RKO (cell line): Measurements from ENCODE around the gene TSC22D4.

Experiments
- DNase-seq: peaks from one replicate; pipeline ENCODE4 v3.0.0-alpha.2; 2016; ENCODE audit warnings: low spot score

Gene TSC22D4

DNA sequence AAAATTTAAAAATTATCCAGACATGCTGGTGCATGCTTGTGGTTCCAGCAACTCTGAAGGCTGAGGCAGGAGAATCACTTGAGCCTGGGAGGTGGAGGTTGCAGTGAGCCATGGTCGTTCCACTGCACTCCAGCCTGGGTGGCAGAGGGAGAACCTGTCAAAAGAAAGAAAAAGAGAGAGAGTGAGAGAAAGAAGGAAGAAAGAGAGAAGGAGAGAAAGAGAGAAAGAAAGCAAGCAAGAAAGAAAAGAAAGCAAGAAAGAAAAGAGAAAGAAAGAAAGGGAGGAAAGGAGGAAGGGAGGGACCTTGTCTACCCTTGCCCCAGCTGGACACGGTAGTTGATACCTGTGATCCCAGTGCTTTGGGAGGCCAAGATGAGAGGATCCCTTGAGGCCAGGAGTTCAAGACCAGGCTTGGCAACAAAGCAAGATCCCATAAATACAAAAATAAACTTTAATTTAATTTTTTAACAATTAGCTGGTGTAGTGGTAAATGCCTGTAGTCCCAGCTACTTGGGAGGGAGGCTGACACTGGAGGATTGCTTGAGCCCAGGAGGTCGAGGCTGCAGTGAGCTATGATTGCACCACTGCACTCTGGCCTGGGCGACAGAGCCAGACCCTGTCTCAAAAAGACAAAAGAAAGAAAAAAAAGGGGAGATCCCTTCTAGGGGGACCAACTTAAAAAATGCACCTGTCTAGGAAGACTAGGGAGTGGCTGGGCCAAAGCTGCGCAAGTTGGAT, 13.9 kb upstream of the TSC22D4 start:
- no peak for DNase-seq

GRCh38 chr7:100491192-100491578, 12.2 kb upstream of the TSC22D4 start:
- no peak for DNase-seq

DNA sequence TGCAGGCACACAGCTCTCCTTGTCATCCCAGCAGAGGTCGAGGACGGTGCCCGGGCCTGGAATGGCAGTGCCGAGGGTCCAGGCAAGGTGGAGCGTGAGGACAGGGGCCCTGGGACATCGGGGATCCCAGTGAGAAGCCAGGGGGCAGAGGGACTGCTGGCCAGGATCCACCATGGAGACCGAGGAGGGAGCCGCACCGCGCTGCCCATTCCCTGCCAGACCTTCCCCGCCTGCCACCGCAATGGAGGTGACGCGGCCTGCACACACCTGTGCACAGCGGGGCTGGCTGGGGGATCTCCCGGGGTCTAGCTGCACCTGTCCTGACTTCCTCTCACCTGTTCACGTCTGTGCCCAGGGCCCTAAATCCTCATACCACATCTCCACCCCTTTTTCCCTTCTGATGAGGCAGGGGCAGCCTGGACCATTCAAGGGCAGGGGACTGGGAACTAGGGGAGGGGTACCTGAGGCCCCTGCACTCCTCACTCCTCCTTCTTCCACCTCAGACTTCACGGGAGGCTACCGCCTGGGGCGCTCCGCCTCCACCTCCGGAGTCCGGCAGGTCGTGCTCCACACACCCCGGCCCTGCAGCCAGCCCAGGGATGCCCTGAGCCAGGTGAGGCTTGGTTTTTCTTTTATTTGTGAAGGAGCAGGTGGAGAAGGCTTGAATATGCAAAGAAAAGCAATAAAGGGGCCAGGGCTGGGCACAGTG, 11.6 kb upstream of the TSC22D4 start:
- DNase-seq, result no peak

- peak; percentile 91 for DNase-seq
Observed at GRCh38 chr7:100489824-100490223, 10.8 kb upstream of the TSC22D4 start.

DNA sequence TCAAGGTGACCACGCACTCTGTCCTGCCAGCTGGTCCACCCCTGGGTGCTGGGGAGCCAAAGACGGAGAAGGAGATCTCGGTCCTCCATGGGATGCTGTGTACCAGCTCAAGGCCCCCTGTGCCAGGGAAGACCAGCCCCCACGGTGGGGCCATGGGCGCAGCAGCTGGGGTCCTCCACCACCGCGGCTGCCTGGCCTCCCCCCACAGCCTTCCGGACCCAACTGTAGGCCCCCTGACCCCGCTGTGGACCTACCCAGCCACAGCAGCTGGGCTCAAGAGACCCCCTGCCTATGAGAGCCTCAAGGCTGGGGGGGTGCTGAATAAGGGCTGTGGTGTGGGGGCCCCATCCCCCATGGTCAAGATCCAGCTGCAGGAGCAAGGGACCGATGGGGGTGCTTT, 10.1 kb upstream of the TSC22D4 start:
- DNase-seq, result no peak

GRCh38 chr7:100488333-100489095, 9.5 kb upstream of the TSC22D4 start:
- DNase-seq, result no peak

DNA sequence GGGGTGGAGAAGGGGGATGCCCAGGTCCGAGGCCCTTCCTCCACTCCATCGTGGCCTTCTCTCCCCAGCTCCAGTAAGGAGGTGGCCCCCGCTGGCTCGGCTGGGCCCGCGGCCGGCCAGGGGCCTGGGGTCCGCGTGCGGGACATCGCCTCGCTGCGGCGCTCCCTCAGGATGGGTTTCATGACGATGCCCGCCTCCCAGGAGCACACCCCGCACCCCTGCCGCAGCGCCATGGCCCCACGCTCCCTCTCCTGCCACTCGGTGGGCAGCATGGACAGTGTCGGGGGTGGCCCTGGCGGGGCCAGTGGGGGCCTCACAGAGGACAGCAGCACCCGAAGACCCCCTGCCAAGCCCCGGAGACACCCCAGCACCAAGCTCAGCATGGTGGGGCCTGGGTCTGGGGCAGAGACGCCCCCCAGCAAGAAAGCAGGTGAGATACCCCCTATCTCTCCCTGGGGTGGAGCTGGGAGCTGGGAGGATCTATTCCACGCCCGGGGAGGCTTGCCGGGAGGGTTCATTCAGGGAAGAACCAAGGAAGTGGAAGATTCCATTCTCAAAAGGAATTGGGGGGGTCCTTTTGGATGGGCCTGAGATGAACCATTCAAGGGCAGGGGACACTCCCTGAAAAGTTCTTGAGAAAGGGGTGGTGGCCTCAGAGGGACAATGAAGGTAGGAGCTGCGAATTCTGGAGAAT, 7.9 kb upstream of the TSC22D4 start:
- DNase-seq, result peak; percentile 71

DNA sequence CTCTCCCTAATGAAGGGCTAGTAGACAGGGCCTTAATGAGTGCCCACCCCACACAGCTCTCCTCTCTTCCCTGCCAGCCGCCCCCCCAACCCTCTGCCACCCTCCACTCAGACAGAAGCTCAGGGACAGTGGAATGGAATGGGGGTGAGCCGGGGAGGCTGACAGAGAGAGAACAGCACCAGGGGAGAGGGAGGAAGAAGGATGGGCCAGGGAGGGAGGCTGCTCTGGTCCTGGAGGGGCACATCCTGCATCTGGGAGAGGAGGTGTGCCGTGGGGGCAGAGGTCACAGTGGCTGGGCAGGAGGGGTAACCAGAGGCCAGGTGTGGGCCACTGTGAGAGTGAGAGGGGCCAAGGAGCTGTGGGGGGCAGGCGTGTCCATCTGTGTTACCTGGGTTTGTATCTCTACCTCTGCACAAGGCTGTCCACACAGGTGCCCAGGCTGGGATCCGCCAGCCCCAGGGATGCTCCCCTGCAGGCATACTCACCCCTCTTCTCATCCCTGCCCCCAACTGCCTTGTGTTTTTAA, 7.2 kb upstream of the TSC22D4 start:
- DNase-seq, result no peak

DNA sequence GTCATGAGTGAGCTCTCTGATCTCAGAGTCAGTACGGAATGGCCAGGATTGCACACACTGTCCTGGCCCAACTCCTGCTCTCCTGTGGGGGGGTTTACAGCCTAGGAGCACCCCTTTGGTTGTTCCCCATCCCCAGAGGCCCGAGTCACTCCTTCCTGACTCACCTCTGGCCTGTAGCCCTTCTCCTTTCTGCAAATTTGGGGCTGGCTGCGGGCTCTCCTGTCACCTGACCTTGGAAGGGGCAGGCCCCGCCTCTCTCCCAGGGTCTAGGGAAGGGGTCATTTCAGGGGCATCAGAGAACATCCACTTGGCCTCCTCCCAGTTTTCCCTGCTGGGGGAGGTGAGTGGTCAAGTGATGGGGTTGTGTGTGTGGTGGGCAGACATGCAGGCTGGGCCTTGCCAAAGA, 6.5 kb upstream of the TSC22D4 start:
- no peak for DNase-seq

DNA sequence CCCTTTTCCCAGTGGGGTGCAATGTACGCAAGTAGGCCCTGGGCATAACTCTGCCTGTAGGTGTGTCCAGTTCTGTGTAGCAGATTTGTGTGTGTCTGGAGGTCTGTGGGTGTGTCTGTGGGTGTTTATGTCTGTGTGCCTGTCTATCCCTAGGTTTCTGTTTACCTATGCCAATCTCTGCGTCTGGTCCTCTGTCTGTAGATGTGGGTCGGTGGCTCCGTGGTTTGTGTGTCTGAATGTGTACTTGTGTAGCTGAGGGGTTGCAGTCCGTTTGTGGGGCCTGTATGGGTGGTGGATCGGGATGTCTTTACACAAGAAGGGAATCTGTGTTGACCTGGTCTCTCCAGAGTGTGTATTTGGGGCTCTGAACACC, 5.6 kb upstream of the TSC22D4 start:
- no peak for DNase-seq

DNA sequence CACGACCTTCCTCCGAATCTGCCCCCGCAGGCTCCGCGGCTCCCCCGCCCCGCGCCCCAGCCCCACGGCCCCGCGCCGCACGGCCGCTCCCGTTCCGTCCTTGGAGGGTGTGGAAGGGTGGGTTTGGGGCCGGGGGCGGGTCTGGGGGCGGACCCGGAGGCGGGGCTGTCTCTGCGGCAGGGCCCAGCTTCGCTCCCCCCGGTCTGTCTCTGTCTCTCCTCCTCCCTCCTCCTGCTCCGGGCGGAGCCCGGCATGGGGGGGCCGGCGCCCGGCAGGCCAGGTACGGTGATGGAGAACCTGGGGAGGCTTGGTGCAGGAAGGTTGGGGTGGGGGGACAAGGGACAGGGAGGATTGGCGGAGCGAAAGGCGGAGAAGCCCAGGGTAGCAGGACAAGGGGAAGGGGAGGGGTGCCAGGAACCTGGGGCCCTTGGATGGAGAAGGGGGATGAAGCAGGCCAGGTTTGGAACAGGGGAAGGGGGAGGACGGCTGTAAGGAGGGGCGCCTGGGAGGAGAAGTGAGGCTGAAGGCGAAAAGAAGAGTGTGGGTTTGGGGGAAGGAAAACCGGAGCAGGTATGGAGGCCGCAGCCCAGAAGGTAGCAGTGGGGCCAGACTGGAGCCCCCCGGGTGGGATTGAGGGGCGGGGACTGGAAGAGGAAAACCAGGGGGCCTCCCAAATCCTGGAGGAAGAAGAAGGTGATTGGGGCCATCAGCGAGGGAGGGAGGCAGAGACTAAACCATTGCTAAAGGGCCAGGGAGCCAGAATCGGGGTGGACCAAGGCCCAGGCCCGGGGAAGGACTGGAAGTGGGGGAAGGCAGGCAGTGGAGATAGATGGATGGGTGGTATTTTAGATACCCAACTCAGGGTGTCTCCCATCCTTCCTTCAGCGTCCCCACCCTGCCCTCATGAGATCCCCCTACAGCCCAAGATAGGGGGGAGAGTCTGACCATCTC, 5.0 kb upstream of the TSC22D4 start, which contains the start of gene NYAP1:
Gene NYAP1, plus strand, starts transcription at position 206 of the 951 bp plus-strand sequence. CDS start 1,385 bp downstream, outside the sequence.
- DNase-seq, result no peak

- peak; percentile 64 for DNase-seq
Observed at GRCh38 chr7:100483090-100483721, 4.2 kb upstream of the TSC22D4 start.

GRCh38 chr7:100482728-100483089, 3.7 kb upstream of the TSC22D4 start:
- DNase-seq, result no peak

DNA sequence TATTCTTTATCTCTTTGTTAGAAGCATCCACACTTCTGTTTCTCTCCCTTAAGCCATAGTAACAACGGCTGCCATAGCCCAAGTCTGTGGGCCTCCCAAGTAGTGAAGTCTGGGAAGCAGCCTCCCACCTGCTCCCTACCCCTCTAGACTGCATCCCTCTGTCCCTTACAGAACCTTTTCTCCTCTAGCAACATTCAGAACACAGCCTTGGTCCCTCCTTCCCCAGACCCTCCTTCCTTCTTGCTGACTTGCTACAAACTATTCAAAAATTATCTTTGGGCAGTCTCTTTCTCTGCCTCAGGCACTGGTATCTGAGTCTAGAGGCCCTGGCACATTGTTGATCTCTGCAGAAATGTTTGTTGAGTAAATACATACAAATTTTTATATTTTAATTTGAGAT, 2.5 kb upstream of the TSC22D4 start:
- DNase-seq, result no peak

GRCh38 chr7:100477871-100478267, 1.1 kb downstream of the TSC22D4 start:
- no peak for DNase-seq

GRCh38 chr7:100476903-100477870, 1.8 kb downstream of the TSC22D4 start:
- peak; percentile 51 for DNase-seq

DNA sequence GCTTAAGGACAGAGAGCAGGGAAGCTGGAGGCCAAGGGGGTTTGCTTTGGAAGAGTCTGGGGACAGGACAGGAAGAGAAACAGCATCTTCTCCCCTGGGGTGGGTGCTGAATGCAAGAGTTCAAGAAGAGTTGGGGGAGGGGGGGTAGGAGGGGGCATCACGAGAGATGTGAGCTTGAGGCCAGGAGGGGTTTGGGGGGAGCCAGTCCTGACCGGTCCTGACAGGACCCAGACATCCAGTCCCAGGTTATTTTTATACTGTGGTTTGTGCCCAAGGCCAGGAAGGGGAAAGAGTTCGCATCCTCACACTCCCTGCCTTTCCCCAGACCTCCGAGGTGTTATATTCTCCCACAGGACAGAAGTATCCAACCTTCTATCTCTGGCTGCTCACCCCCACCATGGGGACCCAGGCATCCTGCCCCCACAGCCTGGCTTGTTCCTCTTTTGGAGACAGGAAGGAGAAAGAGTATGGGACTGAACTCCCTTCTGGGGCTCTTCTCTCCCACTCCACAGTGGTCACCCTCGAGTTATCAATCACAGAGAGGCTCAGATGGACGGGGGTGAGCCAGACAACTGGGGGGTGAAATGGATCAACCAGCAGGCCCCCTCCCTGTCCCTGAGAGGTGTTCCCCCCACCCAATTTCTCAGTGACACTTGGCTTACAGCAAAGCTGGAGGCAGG, 2.8 kb downstream of the TSC22D4 start:
- no peak for DNase-seq

DNA sequence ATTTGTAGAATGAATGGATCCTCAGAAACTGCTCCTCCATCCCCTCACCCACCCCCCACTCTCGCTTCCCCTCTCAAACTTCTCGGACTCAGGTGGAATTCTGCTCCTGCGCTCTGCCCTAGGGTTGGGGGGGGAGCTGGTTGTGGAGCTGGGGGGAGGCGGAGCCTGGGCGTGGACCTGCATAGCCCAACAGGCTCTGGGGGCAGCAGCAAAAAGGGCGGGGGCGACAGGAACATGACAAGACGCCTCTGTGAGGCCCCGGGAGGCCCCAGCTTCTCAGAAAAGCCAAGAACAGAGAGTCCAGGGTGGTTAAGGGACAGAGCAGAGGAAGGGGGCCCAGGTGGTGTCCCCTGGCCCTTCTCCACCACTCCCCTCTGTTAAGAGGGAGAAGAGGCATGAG, 3.5 kb downstream of the TSC22D4 start:
- DNase-seq, result no peak
